ENCODE data around the gene SHOC1.

DNA sequence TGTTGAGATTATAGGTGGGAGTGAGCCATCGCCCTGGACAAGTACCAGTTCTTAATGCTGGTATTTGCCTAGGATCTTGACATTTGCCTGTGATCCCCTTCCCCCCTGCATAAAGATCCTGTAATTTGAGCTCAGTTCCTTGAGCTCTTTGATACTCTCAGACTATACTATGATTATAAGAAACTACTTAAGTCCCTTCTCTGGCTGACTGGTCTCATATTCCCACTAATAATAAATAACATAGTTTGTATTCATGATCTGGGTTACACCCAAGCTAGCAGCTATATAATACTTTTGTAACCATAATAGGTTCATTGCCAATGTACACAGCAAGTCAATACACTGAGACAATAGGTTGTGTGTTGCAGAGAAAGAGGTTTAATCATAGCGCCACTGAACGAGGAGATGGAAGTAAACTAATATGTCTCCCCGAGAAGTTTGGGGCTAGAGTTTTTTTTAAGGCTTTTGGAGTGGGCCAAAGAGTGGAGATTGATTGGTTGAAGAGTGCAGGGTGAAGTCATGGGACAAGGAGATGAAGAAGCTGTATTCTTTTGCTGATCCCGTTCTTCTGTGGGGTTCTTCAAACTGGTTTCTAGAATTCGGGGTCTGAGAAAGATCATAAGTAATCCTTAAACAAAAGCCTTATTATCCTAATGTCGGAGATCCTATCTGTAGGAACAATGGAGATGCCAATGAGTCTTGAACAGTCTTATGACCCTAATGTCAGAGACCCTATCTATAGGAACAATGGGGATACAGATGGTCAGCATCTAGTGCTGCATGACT lies 20.7 kb upstream of the SHOC1 start:
- TF ChIP-seq, protein P1, sequence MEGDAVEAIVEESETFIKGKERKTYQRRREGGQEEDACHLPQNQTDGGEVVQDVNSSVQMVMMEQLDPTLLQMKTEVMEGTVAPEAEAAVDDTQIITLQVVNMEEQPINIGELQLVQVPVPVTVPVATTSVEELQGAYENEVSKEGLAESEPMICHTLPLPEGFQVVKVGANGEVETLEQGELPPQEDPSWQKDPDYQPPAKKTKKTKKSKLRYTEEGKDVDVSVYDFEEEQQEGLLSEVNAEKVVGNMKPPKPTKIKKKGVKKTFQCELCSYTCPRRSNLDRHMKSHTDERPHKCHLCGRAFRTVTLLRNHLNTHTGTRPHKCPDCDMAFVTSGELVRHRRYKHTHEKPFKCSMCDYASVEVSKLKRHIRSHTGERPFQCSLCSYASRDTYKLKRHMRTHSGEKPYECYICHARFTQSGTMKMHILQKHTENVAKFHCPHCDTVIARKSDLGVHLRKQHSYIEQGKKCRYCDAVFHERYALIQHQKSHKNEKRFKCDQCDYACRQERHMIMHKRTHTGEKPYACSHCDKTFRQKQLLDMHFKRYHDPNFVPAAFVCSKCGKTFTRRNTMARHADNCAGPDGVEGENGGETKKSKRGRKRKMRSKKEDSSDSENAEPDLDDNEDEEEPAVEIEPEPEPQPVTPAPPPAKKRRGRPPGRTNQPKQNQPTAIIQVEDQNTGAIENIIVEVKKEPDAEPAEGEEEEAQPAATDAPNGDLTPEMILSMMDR (conservative IDR thresholded peaks at IDR 0.05), result no peak
- TF ChIP-seq ZFX (IDR thresholded peaks at IDR 0.05), result no peak

Measured in C4-2B (cell line).